Thyroid gland (tissue), 4 donors: Measurements from ENCODE around the gene BEST2. TPM values are rescaled to one million over a fixed set of nuclear protein-coding genes. Genes with fewer than 3 reads are reported as not detected.
A peak's percentile ranks its signal among the peaks of the same experiment; 100 is the strongest.

ENCODE experiments used
- DNase-seq, 2 donors: peaks; one replicate each; pipeline ENCODE4 v3.0.0-alpha.2; 2019
- H3K27ac ChIP-seq, 3 donors: fragments of 200-600 bp; sonication (generic); 1 replicate in 2 of 3; 2 replicates in 1 of 3; pipeline ENCODE4 v1.5.1; 2016 to 2019; ENCODE audit warnings: mild to moderate bottlenecking in 1 of 3, moderate library complexity in 1 of 3
- H3K27me3 ChIP-seq: fragments of 200-600 bp; sonication (generic); one replicate; pipeline ENCODE4 v1.5.1; 2019
- H3K36me3 ChIP-seq, 2 donors: fragments of 200-600 bp; sonication (generic); one replicate each; pipeline ENCODE4 v1.5.1; 2016 to 2019
- H3K4me1 ChIP-seq, 2 donors: fragments of 200-600 bp; sonication (generic); one replicate each; pipeline ENCODE4 v1.5.1; 2017 to 2019
- H3K4me3 ChIP-seq, 3 donors: fragments of 200-600 bp; sonication (generic); replicated peaks in 1 of 3; 1 replicate in 2 of 3; 2 replicates in 1 of 3; pipeline ENCODE4 v1.5.1; 2016; ENCODE audit warnings: mild to moderate bottlenecking in 1 of 3
- H3K9me3 ChIP-seq: fragments of 200-600 bp; sonication (generic); one replicate; pipeline ENCODE4 v1.5.1; 2017
- POLR2A ChIP-seq, 2 donors: fragments of 450-650 bp; IDR thresholded peaks; one replicate each; pipeline ENCODE4 v1.6.1; 2017; ENCODE audit warnings: antibody characterized with exemption in 2 of 2, mild to moderate bottlenecking in 2 of 2, moderate library complexity in 1 of 2
- WGBS, 2 donors: methylation state at CpG; one replicate each; pipeline ENCODE4 v1.1.5; 2017; 5-methylcytosine and 5-hydroxymethylcytosine counted together
- intact Hi-C: fragments of 100-400 bp; cut with DNase I; formaldehyde crosslinking; loops from one replicate; pipeline ENCODE4 v1.15.1; 2023
- total RNA-seq, 4 donors: library from RNA; depleted of rRNA; stranded (reverse); fragments of >200 nt; gene quantifications; one replicate each; pipeline ENCODE4 v1.2.3, GENCODE V29; 2016
- TF ChIP-seq, protein P1 (sequence below), 6 experiments: fragments of 200-600 bp in 3 of 6; fragments of 450-650 bp in 3 of 6; sonication (generic) in 3 of 6; IDR thresholded peaks; one replicate each; pipeline ENCODE4 v1.5.1; 2016 to 2019; ENCODE audit warnings: antibody characterized with exemption in 6 of 6, mild to moderate bottlenecking in 2 of 6, inconsistent platforms in 1 of 6, moderate library complexity in 1 of 6

BEST2 gene
- total RNA-seq, 4 donors from 2014 or later = not detected

GRCh38 chr19:12779162-12779993, 27.8 kb downstream of the BEST2 start:
- H3K36me3 ChIP-seq = no peaks in the 10 kb centered on the region
- no peaks in the 10 kb centered on the region for H3K27me3 ChIP-seq
- H3K4me3 ChIP-seq = peak overlapping the region in 1 of 3 donors; percentile 69
- WGBS, 2 donors = 63 to 72% methylated on average over 12 to 15 of the region's 15 CpGs
- H3K27ac ChIP-seq = peak overlapping the region; percentile 92 to 98 (median 98)
- no peaks in the 10 kb centered on the region for H3K9me3 ChIP-seq
- peak in 1 of 2 donors; percentile 30 for DNase-seq
- intact Hi-C loops = no loop called here
- H3K4me1 ChIP-seq = peaks cover 39 to 50% of the 10 kb centered on the region in 2 donors
- TF ChIP-seq POLR2A (IDR thresholded peaks at IDR 0.05) = no peak
- TF ChIP-seq, protein P1, sequence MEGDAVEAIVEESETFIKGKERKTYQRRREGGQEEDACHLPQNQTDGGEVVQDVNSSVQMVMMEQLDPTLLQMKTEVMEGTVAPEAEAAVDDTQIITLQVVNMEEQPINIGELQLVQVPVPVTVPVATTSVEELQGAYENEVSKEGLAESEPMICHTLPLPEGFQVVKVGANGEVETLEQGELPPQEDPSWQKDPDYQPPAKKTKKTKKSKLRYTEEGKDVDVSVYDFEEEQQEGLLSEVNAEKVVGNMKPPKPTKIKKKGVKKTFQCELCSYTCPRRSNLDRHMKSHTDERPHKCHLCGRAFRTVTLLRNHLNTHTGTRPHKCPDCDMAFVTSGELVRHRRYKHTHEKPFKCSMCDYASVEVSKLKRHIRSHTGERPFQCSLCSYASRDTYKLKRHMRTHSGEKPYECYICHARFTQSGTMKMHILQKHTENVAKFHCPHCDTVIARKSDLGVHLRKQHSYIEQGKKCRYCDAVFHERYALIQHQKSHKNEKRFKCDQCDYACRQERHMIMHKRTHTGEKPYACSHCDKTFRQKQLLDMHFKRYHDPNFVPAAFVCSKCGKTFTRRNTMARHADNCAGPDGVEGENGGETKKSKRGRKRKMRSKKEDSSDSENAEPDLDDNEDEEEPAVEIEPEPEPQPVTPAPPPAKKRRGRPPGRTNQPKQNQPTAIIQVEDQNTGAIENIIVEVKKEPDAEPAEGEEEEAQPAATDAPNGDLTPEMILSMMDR (IDR thresholded peaks at IDR 0.05) = no peak

- TF ChIP-seq POLR2A (IDR thresholded peaks at IDR 0.05) = no peak
- TF ChIP-seq, protein P1 (IDR thresholded peaks at IDR 0.05) = peak in 1 of 6 experiments; percentile 1
- DNase-seq = peak; percentile 74 to 79
- H3K27ac ChIP-seq = peak overlapping the region; percentile 96 to 99 (median 96)
- intact Hi-C loops = no loop called here
- 3 to 8% methylated on average over 8 to 12 of the region's 12 CpGs for WGBS, 2 donors
- H3K36me3 ChIP-seq = no peaks in the 10 kb centered on the region
- H3K4me1 ChIP-seq = peaks cover 51 to 71% of the 10 kb centered on the region in 2 donors
- peak overlapping the region in 1 of 3 donors; percentile 46 for H3K4me3 ChIP-seq
- H3K27me3 ChIP-seq = no peaks in the 10 kb centered on the region
- H3K9me3 ChIP-seq = no peaks in the 10 kb centered on the region
These were observed 30.5 kb downstream of the BEST2 start for GRCh38 chr19:12782174-12782423.

DNA sequence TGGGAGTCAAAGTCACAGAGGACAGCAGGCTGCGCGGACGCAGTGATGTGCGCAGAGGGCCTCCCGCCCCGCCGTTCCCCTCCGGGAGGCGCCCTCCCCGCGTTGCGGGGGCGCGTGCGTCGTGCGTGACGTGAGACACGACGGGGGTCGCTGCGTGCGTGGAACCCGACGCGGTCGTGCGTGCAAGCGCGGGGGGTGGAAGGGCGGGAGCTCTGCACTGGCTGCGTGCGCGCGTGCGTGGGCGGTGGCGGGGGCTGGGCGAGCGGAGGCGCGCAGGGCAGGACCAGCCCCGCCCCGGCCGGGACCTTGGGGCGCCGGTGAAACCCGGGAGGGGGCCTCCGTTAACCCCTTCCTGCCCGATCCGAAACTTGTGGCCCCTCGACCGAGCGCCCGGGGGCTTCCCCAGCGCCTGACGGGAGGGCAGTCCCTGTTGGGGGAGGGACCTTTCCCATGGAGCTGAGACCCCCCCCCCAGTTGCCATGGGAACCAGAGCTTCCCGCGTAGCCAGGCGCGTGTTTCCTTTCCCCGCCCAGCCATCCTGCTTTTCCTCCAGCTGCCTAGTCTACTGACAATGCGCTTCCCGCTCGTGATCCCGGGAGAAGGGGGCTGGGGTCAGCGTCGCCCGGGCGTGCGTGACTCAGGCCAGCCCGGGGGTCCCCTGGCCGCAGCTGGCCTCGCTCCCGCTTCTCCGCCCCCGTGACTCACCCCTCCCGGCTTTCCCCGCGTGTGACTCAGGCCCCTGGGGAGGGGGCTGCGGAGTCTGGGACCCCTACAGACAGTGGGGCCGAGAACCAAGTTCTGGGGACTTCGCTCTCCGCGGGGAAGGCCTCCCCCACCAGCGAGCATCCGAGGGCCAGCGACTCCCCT, 31.1 kb downstream of the BEST2 start:
- WGBS, 2 donors = 0 to 4% methylated on average over 4 to 14 of the region's 88 CpGs
- intact Hi-C loops = no loop called here
- peak; percentile 84 to 85 for DNase-seq
- H3K9me3 ChIP-seq = no peaks in the 10 kb centered on the region
- no peaks in the 10 kb centered on the region for H3K27me3 ChIP-seq
- no peaks in the 10 kb centered on the region for H3K36me3 ChIP-seq
- peak overlapping the region; percentile 96 to 99 (median 96) for H3K27ac ChIP-seq
- H3K4me3 ChIP-seq = peak overlapping the region in 2 of 3 donors; percentile 10 to 46
- TF ChIP-seq, protein P1 (IDR thresholded peaks at IDR 0.05) = peak in 2 of 6 experiments; percentile 0 to 13
- peak; percentile 49 to 61 for TF ChIP-seq POLR2A (IDR thresholded peaks at IDR 0.05)
- peaks cover 56 to 73% of the 10 kb centered on the region in 2 donors for H3K4me1 ChIP-seq

GRCh38 chr19:12783291-12783848, 31.8 kb downstream of the BEST2 start:
- TF ChIP-seq, protein P1 (IDR thresholded peaks at IDR 0.05) = no peak
- TF ChIP-seq POLR2A (IDR thresholded peaks at IDR 0.05) = peak in 1 of 2 donors; percentile 32
- 13 to 17% methylated on average over 10 to 11 of the region's 16 CpGs for WGBS, 2 donors
- intact Hi-C loops = no loop called here
- DNase-seq = no peak
- H3K4me1 ChIP-seq = peaks cover 60 to 80% of the 10 kb centered on the region in 2 donors
- peak overlapping the region in 1 of 3 donors; percentile 46 for H3K4me3 ChIP-seq
- no peaks in the 10 kb centered on the region for H3K36me3 ChIP-seq
- no peaks in the 10 kb centered on the region for H3K27me3 ChIP-seq
- H3K27ac ChIP-seq = peak overlapping the region; percentile 96 to 99 (median 96)
- H3K9me3 ChIP-seq = no peaks in the 10 kb centered on the region
